HEK293T (cell line): Measurements from ENCODE around the gene RASA2.

ENCODE experiments used
- CTCF ChIA-PET: fragments of 350-600 bp; formaldehyde crosslinking; extraction: SDS; loops from one replicate; lab custom pipeline; 2021; ENCODE audit warnings: antibody characterized with exemption, inconsistent platforms; lab: Yijun Ruan, JAX
- POLR2A ChIA-PET: fragments of 350-600 bp; formaldehyde crosslinking; extraction: SDS; loops from one replicate; lab custom pipeline; 2020; ENCODE audit warnings: antibody characterized with exemption, inconsistent platforms; lab: Yijun Ruan, JAX
- DNase-seq: peaks from one replicate; pipeline ENCODE4 v3.0.0; 2012; ENCODE audit warnings: mixed read lengths; ENCODE audit errors: extremely low spot score
- ARNT ChIP-seq: fragments of 450-650 bp; IDR thresholded peaks from 2 replicates; pipeline ENCODE4 v1.6.1; 2017; ENCODE audit warnings: mild to moderate bottlenecking
- BHLHE40 ChIP-seq: fragments of 450-650 bp; IDR thresholded peaks from 2 replicates; pipeline ENCODE4 v1.6.1; 2016; ENCODE audit warnings: mild to moderate bottlenecking, moderate library complexity, borderline replicate concordance
- CTBP1 ChIP-seq: fragments of 450-650 bp; IDR thresholded peaks from 2 replicates; pipeline ENCODE4 v1.6.1; 2016; ENCODE audit warnings: borderline replicate concordance
- ELF4 ChIP-seq: fragments of 450-650 bp; IDR thresholded peaks from 2 replicates; pipeline ENCODE4 v1.6.1; 2017; ENCODE audit warnings: antibody characterized with exemption
- FOXA1 ChIP-seq: fragments of 450-650 bp; IDR thresholded peaks from 2 replicates; pipeline ENCODE4 v1.6.1; 2016; ENCODE audit warnings: mild to moderate bottlenecking
- FOXK2 ChIP-seq: fragments of 450-650 bp; IDR thresholded peaks from 2 replicates; pipeline ENCODE4 v1.6.1; 2016; ENCODE audit warnings: mild to moderate bottlenecking
- FOXM1 ChIP-seq: fragments of 450-650 bp; IDR thresholded peaks from 2 replicates; pipeline ENCODE4 v1.6.1; 2017; ENCODE audit warnings: mild to moderate bottlenecking, borderline replicate concordance
- HDGF ChIP-seq: fragments of 450-650 bp; IDR thresholded peaks from 2 replicates; pipeline ENCODE4 v1.6.1; 2017; ENCODE audit warnings: antibody characterized with exemption, borderline replicate concordance
- L3MBTL2 ChIP-seq: fragments of 450-650 bp; conservative IDR thresholded peaks from 2 replicates; pipeline ENCODE4 v1.6.1; 2016; ENCODE audit warnings: mild to moderate bottlenecking
- LEF1 ChIP-seq: fragments of 450-650 bp; IDR thresholded peaks from 2 replicates; pipeline ENCODE4 v1.6.1; 2017; ENCODE audit warnings: mild to moderate bottlenecking, borderline replicate concordance
- NFRKB ChIP-seq: fragments of 450-650 bp; IDR thresholded peaks from 2 replicates; pipeline ENCODE4 v1.6.1; 2016; ENCODE audit warnings: mild to moderate bottlenecking, moderate library complexity
- PKNOX1 ChIP-seq: fragments of 450-650 bp; IDR thresholded peaks from 2 replicates; pipeline ENCODE4 v1.6.1; 2016
- SP1 ChIP-seq: fragments of 450-650 bp; IDR thresholded peaks from 2 replicates; pipeline ENCODE4 v1.6.1; 2017
- SUZ12 ChIP-seq: fragments of 450-650 bp; IDR thresholded peaks from 2 replicates; pipeline ENCODE4 v1.6.1; 2016; ENCODE audit warnings: mild to moderate bottlenecking
- TARDBP ChIP-seq: fragments of 450-650 bp; IDR thresholded peaks from 2 replicates; pipeline ENCODE4 v1.6.1; 2016
- ZNF384 ChIP-seq: fragments of 450-650 bp; IDR thresholded peaks from 2 replicates; pipeline ENCODE4 v1.6.1; 2016

Gene RASA2

GRCh38 chr3:141546081-141546480 lies 59.3 kb downstream of the RASA2 start:
- no peak for TF ChIP-seq NFRKB
- no peak for TF ChIP-seq FOXK2
- TF ChIP-seq SP1 = no peak
- TF ChIP-seq HDGF = no peak
- TF ChIP-seq FOXM1 = no peak
- no peak for TF ChIP-seq L3MBTL2
- no peak for TF ChIP-seq FOXA1
- TF ChIP-seq PKNOX1 = no peak
- TF ChIP-seq CTBP1 = no peak
- TF ChIP-seq BHLHE40 = no peak
- no peak for TF ChIP-seq TARDBP
- no peak for TF ChIP-seq ELF4
- POLR2A ChIA-PET = no interaction called here
- DNase-seq = no peak
- CTCF ChIA-PET = interaction anchor here (0.7 kb wide), 1 partner anchor 496 kb away, joined by 3 read pairs; no protein-coding TSS in a partner anchor

GRCh38 chr3:141546586-141546985 lies 59.8 kb downstream of the RASA2 start:
- ChIA-PET CTCF (interaction anchor here (0.7 kb wide), 1 partner anchor 60 kb away, joined by 7 read pairs; the partner anchor contains the start of gene RASA2), POLR2A (no interaction called here)
- TF ChIP-seq SP1 = no peak
- TF ChIP-seq ELF4 = no peak
- TF ChIP-seq CTBP1 = no peak
- TF ChIP-seq HDGF = no peak
- no peak for TF ChIP-seq TARDBP
- no peak for TF ChIP-seq ZNF384
- no peak for TF ChIP-seq L3MBTL2
- TF ChIP-seq ARNT = no peak
- no peak for DNase-seq

- DNase-seq = no peak
- CTCF ChIA-PET = no interaction called here
- POLR2A ChIA-PET = no interaction called here
- TF ChIP-seq SP1 = no peak
- no peak for TF ChIP-seq ELF4
- no peak for TF ChIP-seq FOXA1
- no peak for TF ChIP-seq ARNT
- no peak for TF ChIP-seq TARDBP
- no peak for TF ChIP-seq ZNF384
- no peak for TF ChIP-seq HDGF
- no peak for TF ChIP-seq CTBP1
- no peak for TF ChIP-seq BHLHE40
- TF ChIP-seq PKNOX1 = no peak
- no peak for TF ChIP-seq FOXM1
- no peak for TF ChIP-seq NFRKB
Observed at GRCh38 chr3:141547791-141548190, 61.0 kb downstream of the RASA2 start.

- ChIA-PET POLR2A (no interaction called here), CTCF (no interaction called here)
- TF ChIP-seq PKNOX1 (no peak), FOXA1 (no peak)
- DNase-seq = no peak
Observed at GRCh38 chr3:141550926-141551665, 64.3 kb downstream of the RASA2 start.

- ChIA-PET CTCF (no interaction called here), POLR2A (no interaction called here)
- DNase-seq = no peak
- TF ChIP-seq CTBP1 (no peak), L3MBTL2 (no peak), FOXA1 (no peak)
Observed at GRCh38 chr3:141552440-141552991, 65.7 kb downstream of the RASA2 start.

- ChIA-PET POLR2A (no interaction called here), CTCF (no interaction called here)
- TF ChIP-seq CTBP1 = no peak
- TF ChIP-seq PKNOX1 = no peak
- TF ChIP-seq FOXA1 = no peak
- no peak for TF ChIP-seq FOXM1
- no peak for TF ChIP-seq ZNF384
- no peak for TF ChIP-seq ARNT
- TF ChIP-seq L3MBTL2 = no peak
- TF ChIP-seq BHLHE40 = no peak
- TF ChIP-seq SP1 = no peak
- no peak for TF ChIP-seq ELF4
- no peak for TF ChIP-seq FOXK2
- no peak for TF ChIP-seq LEF1
- TF ChIP-seq HDGF = no peak
- no peak for TF ChIP-seq TARDBP
- no peak for TF ChIP-seq NFRKB
- no peak for TF ChIP-seq SUZ12
Observed at GRCh38 chr3:141553055-141553454, 66.2 kb downstream of the RASA2 start.

More at GRCh38 chr3:141553055-141553454, 66.2 kb downstream of the RASA2 start:
- DNase-seq = no peak
